CD14-positive monocyte (primary cell): ENCODE results near the gene SEMA6B. TPM values are rescaled to one million over a fixed set of nuclear protein-coding genes. Genes with fewer than 3 reads are reported as not detected.

Source experiments
- DNase-seq, 3 donors: peaks; one replicate each; pipeline ENCODE4 v3.0.0-alpha.2; 2011 to 2022
- H2AFZ ChIP-seq: 2 replicates; pipeline ENCODE4 v1.6.0; 2012; ENCODE audit warnings: mild to moderate bottlenecking, low read depth, low read length, inconsistent platforms; ENCODE audit not compliant: insufficient read depth, poor library complexity, severe bottlenecking
- H3K27ac ChIP-seq, 2 donors: 1 replicate in 1 of 2; 2 replicates in 1 of 2; pipeline ENCODE4 v1.5.1; 2012 to 2013; ENCODE audit warnings: low read length in 2 of 2, control low read depth in 1 of 2, inconsistent platforms in 1 of 2, low read depth in 1 of 2, mild to moderate bottlenecking in 1 of 2
- H3K27me3 ChIP-seq, 2 donors: one replicate each; pipeline versions ENCODE4 v1.6.0 to v1.6.1; 2011 to 2013; ENCODE audit warnings: low read length in 2 of 2; ENCODE audit not compliant: control insufficient read depth in 2 of 2, insufficient read depth in 2 of 2
- H3K36me3 ChIP-seq, 2 donors: replicated peaks in 1 of 2; 1 replicate in 1 of 2; 2 replicates in 1 of 2; pipeline versions ENCODE4 v1.5.1 to v1.6.1; 2012 to 2013; ENCODE audit warnings: low read length in 2 of 2, control low read depth in 1 of 2, inconsistent platforms in 1 of 2, mild to moderate bottlenecking in 1 of 2; ENCODE audit not compliant: insufficient read depth in 2 of 2, control insufficient read depth in 1 of 2
- H3K4me1 ChIP-seq, 2 donors: 1 replicate in 1 of 2; 2 replicates in 1 of 2; pipeline versions ENCODE4 v1.5.1 to v1.6.1; 2012 to 2013; ENCODE audit warnings: low read length in 2 of 2, control low read depth in 1 of 2, inconsistent platforms in 1 of 2, mild to moderate bottlenecking in 1 of 2, moderate library complexity in 1 of 2; ENCODE audit not compliant: insufficient read depth in 2 of 2, control insufficient read depth in 1 of 2
- H3K4me2 ChIP-seq: replicated peaks from 2 replicates; pipeline ENCODE3; 2012; ENCODE audit warnings: low read length, moderate library complexity, mild to moderate bottlenecking; ENCODE audit not compliant: poor library complexity, severe bottlenecking; ENCODE audit errors: extremely low read depth
- H3K4me3 ChIP-seq, 3 experiments: fragments of 200-600 bp in 1 of 3; sonication (generic) in 1 of 3; replicated peaks in 1 of 3; 1 replicate in 2 of 3; 2 replicates in 1 of 3; pipeline ENCODE4 v1.5.1; 2011 to 2013; ENCODE audit warnings: low read length in 3 of 3, mild to moderate bottlenecking in 3 of 3, control low read depth in 2 of 3, low read depth in 2 of 3, inconsistent platforms in 1 of 3, moderate library complexity in 1 of 3
- H3K79me2 ChIP-seq: 2 replicates; pipeline ENCODE4 v1.6.0; 2012; ENCODE audit warnings: mild to moderate bottlenecking, control low read depth, inconsistent platforms, low read length, moderate library complexity; ENCODE audit not compliant: insufficient read depth
- H3K9ac ChIP-seq: 2 replicates; pipeline ENCODE4 v1.6.0; 2017; ENCODE audit warnings: low read length, mild to moderate bottlenecking; ENCODE audit not compliant: insufficient read depth, poor library complexity, severe bottlenecking
- H3K9me3 ChIP-seq, 2 donors: replicated peaks in 1 of 2; 1 replicate in 1 of 2; 2 replicates in 1 of 2; pipeline versions ENCODE4 v1.5.1 to v1.6.1; 2012 to 2013; ENCODE audit warnings: low read length in 2 of 2, control low read depth in 1 of 2; ENCODE audit not compliant: control insufficient read depth in 1 of 2, insufficient read depth in 1 of 2
- H4K20me1 ChIP-seq: 2 replicates; pipeline ENCODE4 v1.6.0; 2012; ENCODE audit warnings: mild to moderate bottlenecking, low read length, control low read depth, moderate library complexity; ENCODE audit not compliant: insufficient read depth
- H3K27ac Mint-ChIP-seq, 7 donors: one replicate each; pipeline ENCODE4 v1.8.0; 2020; ENCODE audit warnings: mild to moderate bottlenecking in 7 of 7, mixed read lengths in 7 of 7, moderate library complexity in 6 of 7, inconsistent platforms in 2 of 7
- H3K27me3 Mint-ChIP-seq, 3 donors: one replicate each; pipeline ENCODE4 v1.8.0; 2021 to 2022; ENCODE audit warnings: low read depth in 3 of 3, mild to moderate bottlenecking in 3 of 3, mixed read lengths in 3 of 3, moderate library complexity in 3 of 3, inconsistent platforms in 1 of 3
- H3K36me3 Mint-ChIP-seq, 2 donors: one replicate each; pipeline ENCODE4 v1.8.0; 2020; ENCODE audit warnings: mixed read lengths in 2 of 2, inconsistent platforms in 1 of 2, mild to moderate bottlenecking in 1 of 2
- H3K4me1 Mint-ChIP-seq: one replicate; pipeline ENCODE4 v1.8.0; 2020; ENCODE audit warnings: mild to moderate bottlenecking, mixed read lengths
- H3K4me3 Mint-ChIP-seq, 2 donors: one replicate each; pipeline ENCODE4 v1.8.0; 2020; ENCODE audit warnings: mild to moderate bottlenecking in 2 of 2, mixed read lengths in 2 of 2, moderate library complexity in 1 of 2
- H3K9me3 Mint-ChIP-seq, 7 donors: one replicate each; pipeline ENCODE4 v1.8.0; 2020 to 2022; ENCODE audit warnings: mixed read lengths in 7 of 7, mild to moderate bottlenecking in 6 of 7, moderate library complexity in 6 of 7, inconsistent platforms in 2 of 7
- CTCF ChIP-seq: fragments of 200-600 bp; IDR thresholded peaks from one replicate; pipeline ENCODE4 v1.8.0; 2022; ENCODE audit warnings: antibody characterized with exemption, mild to moderate bottlenecking
- WGBS: methylation state at CpG from one replicate; pipeline ENCODE4 v1.1.5; 2013; ENCODE audit warnings: missing lambda C conversion rate; ENCODE audit not compliant: insufficient coverage; 5-methylcytosine and 5-hydroxymethylcytosine counted together
- intact Hi-C, 2 donors: fragments of 100-400 bp; cut with micrococcal nuclease; formaldehyde crosslinking; loops; one replicate each; pipeline versions ENCODE4 v1.15.0 to v1.15.1; 2023
- polyA minus RNA-seq: library from RNA; depleted of rRNA, polyadenylated mRNA; stranded (reverse); fragments of >200 nt; gene quantifications from 2 replicates; pipeline ENCODE4 v1.2.3, GENCODE V29; 2012
- polyA plus RNA-seq, 3 donors: library from polyadenylated mRNA; depleted of rRNA in 1 of 3; unstranded in 2 of 3; stranded (reverse) in 1 of 3; fragments of 300-500 nt in 2 of 3; fragments of >200 nt in 1 of 3; fragmentation: Illumina TruSeq in 2 of 3; gene quantifications; 1 replicate in 2 of 3; 2 replicates in 1 of 3; pipeline ENCODE4 v1.2.3, GENCODE V29; 2012 to 2021
- total RNA-seq, 12 experiments: library from RNA in 1 of 12; stranded (reverse) in 1 of 12; fragments of 120-200 nt in 1 of 12; gene quantifications; one replicate each; pipeline ENCODE4 v1.2.4 and lab custom pipeline; 2013 to 2026; ENCODE audit warnings: mixed read lengths in 6 of 12, inconsistent platforms in 1 of 12

Gene SEMA6B
- 1.8 TPM for total RNA-seq (2013)
- polyA plus RNA-seq (1 to 10 TPM in 1 of 3 donors, under 1 TPM in 2; 0.12 to 1.6 (median 0.87) TPM), polyA minus RNA-seq (2.6 and 4.4 TPM in 2 replicates), total RNA-seq (lab: John Stamatoyannopoulos, UW) (94.7 to 972 (median 237) reads per million in 11 experiments)

- Mint-ChIP-seq H3K4me3 (peak within 1 kb of the TSS; percentile 66 to 69), H3K36me3 (peaks cover 0 to 3% of the 10 kb centered on the region in 2 donors), H3K9me3 (peaks cover 0 to 2% (median 0%) of the 10 kb centered on the region in 7 donors), H3K27me3 (peaks cover 2 to 19% (median 3%) of the 10 kb centered on the region in 3 donors), H3K4me1 (peaks cover 60% of the 10 kb centered on the region), H3K27ac (peak within 1 kb of the TSS; percentile 69 to 98 (median 97))
- Histone ChIP-seq H3K9me3 (no peaks in the 10 kb centered on the region), H3K4me3 (peak within 1 kb of the TSS; percentile 6 to 49 (median 26)), H3K9ac (peak within 1 kb of the TSS; percentile 70), H3K4me1 (peaks cover 56 to 64% of the 10 kb centered on the region in 2 donors), H3K79me2 (no peaks in the 10 kb centered on the region), H4K20me1 (no peaks in the 10 kb centered on the region), H3K27me3 (no peaks in the 10 kb centered on the region), H2AFZ (no peak within 1 kb of the TSS), H3K36me3 (no peaks in the 10 kb centered on the region), H3K4me2 (peak within 1 kb of the TSS; percentile 38), H3K27ac (peak within 1 kb of the TSS; percentile 54 to 83)
- peak; percentile 93 to 97 (median 96) for DNase-seq
- no peak for TF ChIP-seq CTCF
- WGBS: 2% methylated on average over 13 of the region's 13 CpGs
- intact Hi-C loops: loop anchor here in 1 of 2 donors (2.0 kb wide), 2 partner anchors 15 to 19 kb away; partner anchors contain the start of gene LRG1
These were observed at the start of gene SEMA6B for GRCh38 chr19:4559569-4559968. TSS of gene SEMA6B (minus strand) at chr19:4559684. CDS start at chr19:4558457, 1,227 bp downstream.

- 12% methylated on average over 32 of the region's 35 CpGs for WGBS
- H3K36me3 Mint-ChIP-seq: peaks cover 0 to 2% of the 10 kb centered on the region in 2 donors
- TF ChIP-seq CTCF: no peak
- H3K27ac Mint-ChIP-seq: no peak overlapping the region
- H3K4me2 ChIP-seq: peak overlapping the region; percentile 26
- no peaks in the 10 kb centered on the region for H3K9me3 ChIP-seq
- peaks cover 0 to 2% (median 0%) of the 10 kb centered on the region in 7 donors for H3K9me3 Mint-ChIP-seq
- H3K27me3 Mint-ChIP-seq: peaks cover 13 to 22% (median 18%) of the 10 kb centered on the region in 3 donors
- no peak for DNase-seq
- H3K36me3 ChIP-seq: no peaks in the 10 kb centered on the region
- peaks cover 36% of the 10 kb centered on the region in 2 donors for H3K4me1 ChIP-seq
- no peak overlapping the region for H3K9ac ChIP-seq
- intact Hi-C loops: no loop called here
- H3K27me3 ChIP-seq: peaks cover 0 to 6% of the 10 kb centered on the region in 2 donors
- H3K4me3 Mint-ChIP-seq: peak overlapping the region in 1 of 2 donors; percentile 53
- H3K4me1 Mint-ChIP-seq: peaks cover 36% of the 10 kb centered on the region
- H3K79me2 ChIP-seq: no peaks in the 10 kb centered on the region
- H2AFZ ChIP-seq: peak overlapping the region; percentile 50
- no peaks in the 10 kb centered on the region for H4K20me1 ChIP-seq
- no peak overlapping the region for H3K4me3 ChIP-seq
- H3K27ac ChIP-seq: no peak overlapping the region
These were observed 47.6 kb upstream of the SEMA6B start for GRCh38 chr19:4606921-4607678.
